Anterior cingulate cortex (tissue), 58 donors: ENCODE measurements around the gene SLC27A1.
"Not testable (repeated sequence)": the region's sequence is repeated elsewhere in the genome, so short reads cannot be mapped to it uniquely, and the experiment has no call there.

ENCODE experiments used
- DNase-seq, 58 donors: peaks; one replicate each; lab custom pipeline; 2025; lab: John Stamatoyannopoulos, UW

Gene SLC27A1

DNA sequence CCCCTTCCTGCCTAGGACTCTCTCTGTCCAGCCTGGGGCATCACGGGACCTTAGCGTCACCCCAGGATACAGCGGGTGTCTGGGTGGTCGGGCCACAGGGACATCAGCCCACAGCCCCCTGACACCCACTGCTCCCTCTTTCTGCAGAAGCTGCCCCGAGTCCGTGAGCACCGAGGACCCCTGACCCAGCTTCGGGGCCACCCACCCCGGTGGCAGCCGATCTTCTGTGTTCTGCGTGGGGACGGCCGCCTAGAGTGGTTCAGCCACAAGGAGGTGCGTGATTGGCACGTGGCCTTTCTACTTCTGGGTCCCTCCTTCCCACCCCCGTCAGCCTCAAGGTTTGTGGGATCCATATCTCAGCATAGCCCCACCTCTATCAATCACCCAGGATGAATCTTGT is 61.8 kb downstream of the SLC27A1 start:
- no peak for DNase-seq

GRCh38 chr19:17532557-17532956 is 62.2 kb downstream of the SLC27A1 start:
- no peak for DNase-seq

GRCh38 chr19:17534767-17535166 is 64.4 kb downstream of the SLC27A1 start:
- no peak for DNase-seq

GRCh38 chr19:17536955-17537354 is 66.6 kb downstream of the SLC27A1 start:
- DNase-seq, result no peak

- DNase-seq, result peak in 1 of 58 donors; percentile 10
Observed at GRCh38 chr19:17538684-17539237, 68.4 kb downstream of the SLC27A1 start.

DNA sequence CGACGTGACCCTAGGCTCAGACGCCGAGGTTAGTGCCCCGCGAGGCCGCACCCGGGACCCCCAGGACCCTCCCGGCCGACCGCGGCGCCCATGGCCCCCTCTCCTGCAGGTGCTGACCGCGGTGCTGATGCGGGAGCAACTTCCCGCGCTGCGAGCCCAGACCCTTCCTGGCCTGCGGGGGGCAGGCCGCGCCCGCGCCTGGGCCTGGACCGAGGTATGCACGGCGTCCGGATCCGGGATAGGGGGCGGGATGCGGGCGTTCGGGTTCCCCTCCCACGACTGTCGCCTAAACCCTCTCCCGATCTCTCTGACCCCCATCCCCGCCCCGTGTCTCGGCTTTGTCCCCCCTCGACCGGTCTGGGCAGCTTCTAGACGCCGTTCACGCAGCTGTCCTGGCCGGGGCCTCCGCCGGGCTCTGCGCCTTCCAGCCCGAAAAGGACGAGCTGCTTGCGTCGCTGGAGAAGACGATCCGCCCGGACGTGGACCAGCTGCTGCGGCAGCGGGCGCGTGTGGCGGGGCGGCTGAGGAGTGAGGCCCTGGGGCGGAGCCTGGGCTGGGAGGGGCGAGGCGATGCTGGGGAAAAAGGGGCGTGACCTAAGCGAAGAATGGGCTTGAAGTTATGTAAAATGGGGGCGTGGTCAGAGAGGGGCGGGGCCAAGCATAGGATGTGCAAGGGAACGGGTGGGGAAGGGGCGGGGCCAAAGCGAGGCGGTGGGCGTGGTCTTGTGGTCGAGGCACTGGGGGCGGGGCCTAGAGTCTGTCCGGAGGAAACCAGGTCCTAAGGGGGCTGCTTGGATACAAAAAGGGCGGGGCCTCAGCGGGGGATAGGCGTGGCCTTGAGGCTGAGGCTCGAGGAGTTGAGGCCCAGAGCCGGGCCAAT is 69.2 kb downstream of the SLC27A1 start:
- peak in 55 of 58 donors; percentile 10 to 94 (median 71) for DNase-seq

GRCh38 chr19:17540174-17540573 is 69.8 kb downstream of the SLC27A1 start:
- DNase-seq, result no peak

DNA sequence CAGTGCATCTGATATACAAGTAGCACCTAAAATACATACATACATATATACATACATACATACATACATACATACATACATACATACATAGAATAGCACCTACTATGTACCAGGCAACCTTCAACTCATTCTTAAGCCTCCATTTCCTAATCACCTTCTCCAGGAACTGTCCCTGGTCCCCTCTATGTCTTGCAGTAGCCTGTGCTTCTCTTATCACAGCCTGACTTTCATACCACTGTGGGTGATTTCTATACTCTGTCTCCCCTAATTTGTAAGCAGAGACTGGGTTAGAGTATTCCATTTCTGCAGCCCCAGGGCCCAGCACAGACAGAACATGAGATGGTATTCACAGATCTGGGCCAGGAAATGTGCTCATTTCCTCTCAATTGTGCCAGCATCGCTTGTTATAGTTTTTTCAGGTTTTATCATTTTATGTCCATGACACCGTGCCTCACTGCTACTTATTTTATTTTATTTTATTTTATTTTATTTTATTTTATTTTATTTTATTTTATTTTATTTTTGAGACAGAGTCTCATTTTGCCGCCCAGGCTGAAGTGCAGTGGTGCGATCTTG is 70.9 kb downstream of the SLC27A1 start:
- DNase-seq, result no peak

DNA sequence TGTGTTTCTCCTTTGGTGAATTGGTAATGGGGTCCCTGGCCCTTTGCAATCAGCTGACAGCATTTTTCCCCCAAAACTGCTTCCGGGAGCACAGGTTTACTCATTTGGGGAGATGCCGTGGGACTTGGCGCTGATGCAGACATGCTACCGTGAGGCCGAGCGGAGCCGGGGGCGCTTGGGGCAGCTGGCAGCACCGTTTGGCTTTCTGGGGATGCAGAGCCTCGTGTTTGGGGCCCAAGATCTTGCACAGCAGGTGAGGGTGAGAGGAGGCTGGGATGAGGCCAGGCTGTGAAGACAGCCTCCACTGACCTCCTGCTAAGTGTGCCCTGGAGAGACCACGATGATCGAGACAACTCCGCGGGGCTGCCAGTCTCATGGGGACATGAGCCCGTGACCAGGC is 71.7 kb downstream of the SLC27A1 start:
- DNase-seq, result no peak

DNA sequence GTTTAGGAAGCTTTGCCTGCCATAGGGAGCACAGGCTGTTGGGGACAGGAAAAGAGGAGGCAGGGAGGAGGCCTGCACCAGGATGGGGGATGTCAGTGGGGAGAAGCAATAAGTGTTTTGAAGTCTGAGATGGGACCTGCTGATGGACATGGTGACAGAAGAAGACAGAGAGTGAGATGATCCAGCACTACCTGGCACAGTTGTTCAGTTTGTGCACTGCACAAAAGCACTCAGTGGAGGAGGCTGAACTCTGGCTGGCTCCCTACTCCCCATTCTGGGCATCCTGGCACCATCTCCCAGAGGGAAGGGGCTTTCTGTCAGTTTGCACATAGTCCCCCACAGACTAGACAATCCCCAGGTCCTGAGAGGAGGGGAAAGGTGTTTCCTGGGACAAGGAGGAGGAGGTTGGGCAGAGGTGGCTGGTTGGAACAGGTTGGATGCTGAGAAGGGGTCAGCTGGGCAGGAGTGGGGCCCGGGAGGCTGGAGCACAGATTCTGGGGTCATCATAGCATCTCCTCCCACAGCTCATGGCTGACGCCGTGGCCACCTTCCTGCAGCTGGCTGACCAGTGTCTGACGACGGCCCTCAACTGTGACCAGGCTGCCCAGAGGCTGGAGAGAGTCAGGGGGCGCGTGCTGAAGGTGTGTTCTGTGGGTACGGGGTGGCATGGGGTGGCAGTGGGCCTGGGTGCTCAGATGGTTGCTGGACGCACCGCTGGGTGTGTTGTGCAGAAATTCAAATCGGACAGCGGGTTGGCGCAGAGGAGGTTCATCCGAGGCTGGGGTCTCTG is 72.7 kb downstream of the SLC27A1 start:
- no peak for DNase-seq

DNA sequence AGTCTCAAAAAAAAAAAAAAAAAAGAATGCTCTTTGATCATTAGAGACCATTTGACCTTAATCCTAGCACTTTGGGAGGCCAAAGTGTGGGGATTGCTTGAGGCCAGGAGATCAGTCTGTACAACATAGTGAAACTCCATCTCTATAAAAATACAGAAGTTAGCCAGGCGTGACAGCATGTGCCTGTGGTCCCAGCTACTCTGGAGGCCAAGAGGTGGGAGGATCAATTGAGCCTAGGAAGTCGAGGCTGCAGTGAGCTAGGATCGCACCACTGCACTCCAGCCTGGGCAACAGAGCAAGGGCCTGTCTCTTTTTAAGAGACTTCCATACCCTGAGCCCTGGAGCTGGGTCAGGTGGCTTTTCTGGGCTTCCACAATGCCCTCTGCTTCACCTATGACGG is 73.7 kb downstream of the SLC27A1 start:
- DNase-seq, result no peak

- DNase-seq, result no peak
Observed at GRCh38 chr19:17544418-17544817, 74.1 kb downstream of the SLC27A1 start.

GRCh38 chr19:17548145-17548544 is 77.8 kb downstream of the SLC27A1 start:
- no peak for DNase-seq

DNA sequence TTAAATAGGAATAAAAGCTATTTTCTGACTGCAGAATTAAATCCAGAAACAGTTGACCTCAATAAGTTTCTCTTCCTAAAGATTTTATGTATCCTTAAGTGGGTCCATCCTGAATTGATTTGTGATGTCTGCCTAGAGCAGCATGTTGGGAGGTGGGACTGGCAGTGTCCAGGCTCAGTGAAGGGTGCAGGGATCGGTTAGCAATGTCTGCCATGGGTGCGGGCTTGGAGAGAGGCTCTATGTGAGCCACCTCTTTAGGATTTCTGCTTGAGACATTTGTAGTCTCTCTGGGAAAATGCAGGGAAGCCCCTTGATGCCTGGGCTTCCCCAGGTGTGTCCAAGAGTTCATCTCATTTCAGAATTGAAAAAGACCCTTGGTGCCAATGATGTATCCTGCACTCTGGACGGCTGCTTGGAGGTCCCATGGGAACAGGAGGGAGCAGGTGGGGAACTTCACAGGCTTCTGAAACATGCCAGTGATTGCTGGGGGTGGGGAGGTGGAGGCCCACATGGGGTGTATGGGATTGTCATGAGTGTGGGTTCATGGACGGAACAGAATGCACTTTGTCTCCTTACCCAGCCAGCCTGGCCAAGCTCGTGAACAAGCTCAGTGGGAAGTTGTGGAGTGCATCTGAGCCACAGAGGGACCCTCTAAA is 78.9 kb downstream of the SLC27A1 start:
- no peak for DNase-seq

- DNase-seq, result no peak
Observed at GRCh38 chr19:17550076-17550667, 79.8 kb downstream of the SLC27A1 start.

- not testable (repeated sequence) for DNase-seq
Observed at GRCh38 chr19:17552735-17553134, 82.4 kb downstream of the SLC27A1 start.

- DNase-seq, result peak in 31 of 58 donors; percentile 4 to 65 (median 16)
Observed at GRCh38 chr19:17553256-17553655, 82.9 kb downstream of the SLC27A1 start.

DNA sequence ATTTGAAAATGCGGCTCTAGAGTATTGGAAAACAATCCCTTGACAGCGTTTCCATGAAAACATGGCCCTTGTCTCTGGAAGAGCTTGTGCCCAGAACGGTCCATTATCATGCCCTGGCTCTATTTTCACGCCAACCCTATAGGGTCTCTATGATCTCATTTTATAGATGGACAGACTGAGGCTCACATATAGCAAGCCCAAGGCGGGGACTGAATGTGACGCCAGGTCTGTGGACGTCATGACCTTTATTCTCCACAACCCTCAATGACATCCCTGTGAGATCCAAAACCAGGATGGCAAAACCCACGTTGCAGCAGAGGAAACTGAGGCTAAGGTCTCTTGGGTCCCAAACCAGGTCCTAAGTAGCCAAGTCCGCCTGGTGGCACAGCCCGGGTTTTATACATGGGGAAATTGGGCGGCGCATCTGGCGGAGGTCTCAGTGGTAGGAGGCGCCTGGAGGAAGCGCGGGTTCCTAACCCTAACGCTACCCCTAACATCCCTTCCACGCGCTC is 84.7 kb downstream of the SLC27A1 start:
- DNase-seq, result no peak

DNA sequence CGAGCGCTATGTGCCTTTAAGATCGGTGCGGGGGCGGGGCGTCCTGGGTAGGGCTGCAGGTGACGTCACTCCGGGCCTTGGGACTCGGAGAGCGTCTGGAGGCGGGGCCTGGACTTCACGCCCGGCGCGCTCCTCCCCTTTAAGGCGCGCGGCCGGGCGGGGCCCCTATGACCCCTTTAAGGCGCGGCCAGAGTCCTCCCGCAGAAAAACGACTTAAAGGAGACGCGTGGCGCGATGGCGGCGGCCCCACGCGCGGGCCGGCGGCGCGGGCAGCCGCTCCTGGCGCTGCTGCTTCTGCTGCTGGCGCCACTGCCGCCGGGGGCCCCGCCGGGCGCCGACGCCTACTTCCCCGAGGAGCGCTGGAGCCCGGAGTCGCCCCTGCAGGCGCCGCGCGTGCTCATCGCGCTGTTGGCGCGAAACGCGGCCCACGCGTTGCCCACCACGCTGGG is 85.2 kb downstream of the SLC27A1 start, which contains the start of gene COLGALT1:
Gene COLGALT1 (plus strand): TSS at position 170 of the 449 bp plus-strand sequence. CDS start 65 bp downstream, at position 235.
- DNase-seq, result peak; percentile 42 to 99 (median 93)
